BLaER1 (cell line): ENCODE results near the gene CNFN.

Experiments
- H3K27ac ChIP-seq: shearing (Covaris generic); formaldehyde crosslinking; 2 replicates; pipeline ENCODE4 v1.8.1; 2022
- H3K27me3 ChIP-seq: shearing (Covaris generic); formaldehyde crosslinking; 2 replicates; pipeline ENCODE4 v1.8.1; 2022
- H3K36me3 ChIP-seq: shearing (Covaris generic); formaldehyde crosslinking; 2 replicates; pipeline ENCODE4 v1.8.1; 2022
- H3K4me1 ChIP-seq: shearing (Covaris generic); formaldehyde crosslinking; 2 replicates; pipeline ENCODE4 v1.8.1; 2022
- H3K4me2 ChIP-seq: shearing (Covaris generic); formaldehyde crosslinking; 2 replicates; pipeline ENCODE4 v1.8.1; 2022
- H3K4me3 ChIP-seq: shearing (Covaris generic); formaldehyde crosslinking; 2 replicates; pipeline ENCODE4 v1.8.1; 2022
- H3K9ac ChIP-seq: shearing (Covaris generic); formaldehyde crosslinking; 2 replicates; pipeline ENCODE4 v1.8.1; 2022
- H3K9me3 ChIP-seq: shearing (Covaris generic); formaldehyde crosslinking; 2 replicates; pipeline ENCODE4 v1.8.1; 2022
- H4K20me1 ChIP-seq: shearing (Covaris generic); formaldehyde crosslinking; 2 replicates; pipeline ENCODE4 v1.8.1; 2022
- Cebpa-rat ChIP-seq: shearing (Covaris generic); IDR thresholded peaks from 2 replicates; pipeline ENCODE4 v1.8.1; 2022

Gene CNFN

GRCh38 chr19:42411581-42412178, 21.6 kb upstream of the CNFN start:
- TF ChIP-seq Cebpa-rat: no peak
- Histone ChIP-seq H4K20me1 (peaks cover 85% of the 10 kb centered on the region), H3K4me3 (no peak overlapping the region), H3K27ac (no peak overlapping the region), H3K36me3 (peaks cover 84% of the 10 kb centered on the region), H3K9ac (peak overlapping the region; percentile 46; the same call in 1 of the 2 replicates), H3K4me2 (no peak overlapping the region), H3K9me3 (no peaks in the 10 kb centered on the region), H3K27me3 (no peaks in the 10 kb centered on the region), H3K4me1 (peaks cover 8% of the 10 kb centered on the region; the same call in 1 of the 2 replicates)

- Histone ChIP-seq H3K27me3 (no peaks in the 10 kb centered on the region), H3K4me3 (no peak overlapping the region), H3K27ac (no peak overlapping the region), H4K20me1 (peaks cover 85% of the 10 kb centered on the region), H3K4me2 (no peak overlapping the region), H3K4me1 (peaks cover 8% of the 10 kb centered on the region; the same call in 1 of the 2 replicates), H3K9me3 (no peaks in the 10 kb centered on the region), H3K36me3 (peaks cover 92% of the 10 kb centered on the region), H3K9ac (no peak overlapping the region)
- no peak for TF ChIP-seq Cebpa-rat
These were observed 20.3 kb upstream of the CNFN start for GRCh38 chr19:42410371-42410770.

- H3K4me2 ChIP-seq: no peak overlapping the region
- H3K9me3 ChIP-seq: no peaks in the 10 kb centered on the region
- H3K27me3 ChIP-seq: no peaks in the 10 kb centered on the region
- no peak overlapping the region for H3K27ac ChIP-seq
- peaks cover 93% of the 10 kb centered on the region for H3K36me3 ChIP-seq
- no peak overlapping the region for H3K9ac ChIP-seq
- H3K4me3 ChIP-seq: no peak overlapping the region
- peaks cover 85% of the 10 kb centered on the region for H4K20me1 ChIP-seq
- no peak for TF ChIP-seq Cebpa-rat
- peaks cover 8% of the 10 kb centered on the region; the same call in 1 of the 2 replicates for H3K4me1 ChIP-seq
These were observed 19.4 kb upstream of the CNFN start for GRCh38 chr19:42409477-42409876.

GRCh38 chr19:42407816-42408175, 17.7 kb upstream of the CNFN start:
- peaks cover 72% of the 10 kb centered on the region for H4K20me1 ChIP-seq
- no peak overlapping the region for H3K27ac ChIP-seq
- H3K9ac ChIP-seq: no peak overlapping the region
- no peaks in the 10 kb centered on the region for H3K9me3 ChIP-seq
- H3K36me3 ChIP-seq: peaks cover 92% of the 10 kb centered on the region
- TF ChIP-seq Cebpa-rat: no peak
- peaks cover 9% of the 10 kb centered on the region for H3K4me1 ChIP-seq
- no peaks in the 10 kb centered on the region for H3K27me3 ChIP-seq
- no peak overlapping the region for H3K4me2 ChIP-seq
- H3K4me3 ChIP-seq: no peak overlapping the region

- Histone ChIP-seq H3K36me3 (peaks cover 88% of the 10 kb centered on the region), H3K4me1 (peaks cover 9% of the 10 kb centered on the region), H3K4me3 (no peak overlapping the region), H4K20me1 (peaks cover 66% of the 10 kb centered on the region), H3K9me3 (no peaks in the 10 kb centered on the region), H3K4me2 (no peak overlapping the region), H3K27me3 (no peaks in the 10 kb centered on the region), H3K9ac (no peak overlapping the region), H3K27ac (no peak overlapping the region)
- TF ChIP-seq Cebpa-rat: no peak
These were observed 17.2 kb upstream of the CNFN start for GRCh38 chr19:42407085-42407815.

- peaks cover 11% of the 10 kb centered on the region for H3K4me1 ChIP-seq
- H3K9ac ChIP-seq: no peak overlapping the region
- no peak overlapping the region for H3K4me2 ChIP-seq
- TF ChIP-seq Cebpa-rat: no peak
- H3K36me3 ChIP-seq: peaks cover 77% of the 10 kb centered on the region
- H3K27ac ChIP-seq: no peak overlapping the region
- H3K9me3 ChIP-seq: no peaks in the 10 kb centered on the region
- H3K4me3 ChIP-seq: no peak overlapping the region
- no peaks in the 10 kb centered on the region for H3K27me3 ChIP-seq
- H4K20me1 ChIP-seq: peaks cover 55% of the 10 kb centered on the region
These were observed 16.0 kb upstream of the CNFN start for GRCh38 chr19:42406111-42406510.

GRCh38 chr19:42403586-42403985, 13.5 kb upstream of the CNFN start:
- Histone ChIP-seq H4K20me1 (peaks cover 38% of the 10 kb centered on the region), H3K36me3 (peaks cover 52% of the 10 kb centered on the region), H3K9me3 (no peaks in the 10 kb centered on the region), H3K27me3 (no peaks in the 10 kb centered on the region), H3K4me3 (no peak overlapping the region), H3K4me1 (peaks cover 31% of the 10 kb centered on the region), H3K9ac (no peak overlapping the region), H3K4me2 (no peak overlapping the region), H3K27ac (no peak overlapping the region)
- TF ChIP-seq Cebpa-rat: no peak

GRCh38 chr19:42402376-42403116, 12.4 kb upstream of the CNFN start:
- H4K20me1 ChIP-seq: peaks cover 28% of the 10 kb centered on the region
- H3K9me3 ChIP-seq: no peaks in the 10 kb centered on the region
- H3K4me3 ChIP-seq: peak overlapping the region; percentile 70
- H3K9ac ChIP-seq: peak overlapping the region; percentile 78
- H3K4me2 ChIP-seq: peak overlapping the region; percentile 92
- H3K36me3 ChIP-seq: peaks cover 43% of the 10 kb centered on the region
- H3K4me1 ChIP-seq: peaks cover 41% of the 10 kb centered on the region
- no peak for TF ChIP-seq Cebpa-rat
- no peaks in the 10 kb centered on the region for H3K27me3 ChIP-seq
- peak overlapping the region; percentile 55; the same call in 1 of the 2 replicates for H3K27ac ChIP-seq

- H3K9me3 ChIP-seq: no peaks in the 10 kb centered on the region
- H4K20me1 ChIP-seq: peaks cover 20% of the 10 kb centered on the region; the same call in 1 of the 2 replicates
- peak overlapping the region; percentile 78 for H3K9ac ChIP-seq
- peak overlapping the region; percentile 92 for H3K4me2 ChIP-seq
- no peak for TF ChIP-seq Cebpa-rat
- peak overlapping the region; percentile 55 for H3K27ac ChIP-seq
- H3K4me3 ChIP-seq: peak overlapping the region; percentile 70
- H3K36me3 ChIP-seq: peaks cover 33% of the 10 kb centered on the region
- H3K4me1 ChIP-seq: peaks cover 44% of the 10 kb centered on the region
- H3K27me3 ChIP-seq: no peaks in the 10 kb centered on the region
These were observed 11.5 kb upstream of the CNFN start for GRCh38 chr19:42401365-42402303.
